ENCODE data around the gene ODAD3.

The ODAD3 gene

GRCh38 chr19:11373885-11374432 is 61.0 kb downstream of the ODAD3 start:
- no peak for DNase-seq

- peak; percentile 60 to 77 for DNase-seq
Measured at GRCh38 chr19:11373166-11373884, 61.6 kb downstream of the ODAD3 start.

- no peak for DNase-seq
Measured at GRCh38 chr19:11370744-11371143, 64.2 kb downstream of the ODAD3 start.
